HepG2 (cell line): ENCODE results near the gene AADACL4. TPM values are rescaled to one million over a fixed set of nuclear protein-coding genes. Genes with fewer than 3 reads are reported as not detected.

Experiments
- ARHGAP35 ChIP-seq: sonication (generic); formaldehyde crosslinking; IDR thresholded peaks from 2 replicates; pipeline ENCODE4 v1.9.0; 2022; ENCODE audit warnings: mild to moderate bottlenecking, inconsistent platforms, moderate library complexity, missing genetic modification reagents, borderline replicate concordance
- ARID2 ChIP-seq: sonication (generic); formaldehyde crosslinking; IDR thresholded peaks from 2 replicates; pipeline ENCODE4 v1.8.1; 2022; ENCODE audit warnings: mild to moderate bottlenecking, missing genetic modification reagents, borderline replicate concordance
- ATAD3A ChIP-seq: sonication (generic); formaldehyde crosslinking; IDR thresholded peaks from 2 replicates; pipeline ENCODE4 v1.4.0; 2020; ENCODE audit warnings: missing genetic modification reagents
- ATF6 ChIP-seq: sonication (generic); formaldehyde crosslinking; conservative IDR thresholded peaks from 2 replicates; pipeline ENCODE4 v1.4.0; 2020; ENCODE audit warnings: missing genetic modification reagents
- FOXA3 ChIP-seq: IDR thresholded peaks from 2 replicates; pipeline ENCODE4 v1.6.1; 2016; ENCODE audit warnings: missing genetic modification reagents, missing compliant biosample characterization
- FOXO1 ChIP-seq: sonication (generic); formaldehyde crosslinking; IDR thresholded peaks from 2 replicates; pipeline ENCODE4 v1.4.0; 2020; ENCODE audit warnings: missing genetic modification reagents
- KDM5B ChIP-seq: sonication (generic); formaldehyde crosslinking; IDR thresholded peaks from 2 replicates; pipeline ENCODE4 v1.4.0; 2020; ENCODE audit warnings: missing genetic modification reagents, mild to moderate bottlenecking, borderline replicate concordance
- KMT2A ChIP-seq: sonication (generic); formaldehyde crosslinking; IDR thresholded peaks from 2 replicates; pipeline ENCODE4 v1.4.0; 2020; ENCODE audit warnings: missing genetic modification reagents
- MAFF ChIP-seq: IDR thresholded peaks from 2 replicates; pipeline ENCODE4 v1.6.1; 2011; ENCODE audit warnings: low read depth, low read length, improper control_type of control experiment
- MIXL1 ChIP-seq: IDR thresholded peaks from 2 replicates; pipeline ENCODE4 v1.6.1; 2016
- RAD51 ChIP-seq: fragments of 450-650 bp; IDR thresholded peaks from 2 replicates; pipeline ENCODE4 v1.6.1; 2016; ENCODE audit warnings: borderline replicate concordance
- RBFOX2 ChIP-seq: fragments of 200-400 bp; formaldehyde crosslinking; IDR thresholded peaks from 2 replicates; pipeline ENCODE4 v1.6.1; 2017; ENCODE audit warnings: low read depth, mild to moderate bottlenecking, low read length
- RBM39 ChIP-seq: fragments of 200-400 bp; formaldehyde crosslinking; IDR thresholded peaks from one replicate; pipeline ENCODE4 v1.6.1; 2018; ENCODE audit warnings: antibody characterized with exemption, mild to moderate bottlenecking, low read depth, low read length; ENCODE audit not compliant: poor library complexity, severe bottlenecking
- TAF15 ChIP-seq: fragments of 200-400 bp; formaldehyde crosslinking; IDR thresholded peaks from one replicate; pipeline ENCODE4 v1.6.1; 2018; ENCODE audit warnings: mild to moderate bottlenecking, low read depth, low read length; ENCODE audit not compliant: poor library complexity, severe bottlenecking
- THAP9 ChIP-seq: sonication (generic); formaldehyde crosslinking; IDR thresholded peaks from 2 replicates; pipeline ENCODE4; 2020; ENCODE audit warnings: missing genetic modification reagents, mild to moderate bottlenecking, borderline replicate concordance
- USF2 ChIP-seq, 2 experiments: sonication (generic) in 1 of 2; formaldehyde crosslinking in 1 of 2; IDR thresholded peaks; 2 replicates each; pipeline versions ENCODE4 v1.5.1 to v1.6.1; 2011 to 2020; ENCODE audit warnings: borderline replicate concordance in 1 of 2, low read depth in 1 of 2, low read length in 1 of 2, mild to moderate bottlenecking in 1 of 2, missing genetic modification reagents in 1 of 2, moderate library complexity in 1 of 2
- XBP1 ChIP-seq: sonication (generic); formaldehyde crosslinking; IDR thresholded peaks from 2 replicates; pipeline ENCODE4 v1.5.0; 2020; ENCODE audit warnings: missing genetic modification reagents
- ZNF18 ChIP-seq: sonication (generic); formaldehyde crosslinking; IDR thresholded peaks from 2 replicates; pipeline ENCODE4 v1.8.0; 2022; ENCODE audit warnings: mild to moderate bottlenecking, missing genetic modification reagents; ENCODE audit not compliant: insufficient replicate concordance
- ZNF180 ChIP-seq: sonication (generic); formaldehyde crosslinking; IDR thresholded peaks from 2 replicates; pipeline ENCODE4 v1.4.0; 2020; ENCODE audit warnings: low read depth, missing genetic modification reagents, borderline replicate concordance
- ZNF644 ChIP-seq: IDR thresholded peaks from 2 replicates; pipeline ENCODE4 v1.6.1; 2016; ENCODE audit warnings: low read depth
- ZSCAN12 ChIP-seq: sonication (generic); formaldehyde crosslinking; IDR thresholded peaks from 2 replicates; pipeline ENCODE4 v1.9.0; 2021; ENCODE audit warnings: mild to moderate bottlenecking, missing genetic modification reagents
- polyA plus RNA-seq, 8 experiments: library from polyadenylated mRNA; depleted of rRNA in 3 of 8; stranded (reverse) in 7 of 8; unstranded in 1 of 8; fragments of >200 nt; fragmentation: Illumina TruSeq in 4 of 8; extraction: Trizol in 4 of 8; gene quantifications; 2 replicates each; pipeline versions ENCODE4 v1.2.1 to v1.2.3, GENCODE V29; 2011 to 2016; ENCODE audit warnings: low read depth in 4 of 8, missing spikeins in 1 of 8, mixed read lengths in 1 of 8; ENCODE audit not compliant: insufficient read depth in 1 of 8
- total RNA-seq, 5 experiments: library from RNA; depleted of rRNA; stranded (reverse); fragments of >200 nt; fragmentation: Illumina TruSeq; extraction: Trizol; gene quantifications; 2 replicates each; pipeline ENCODE4 v1.2.3, GENCODE V29; 2016; ENCODE audit warnings: low read depth in 1 of 5

Gene AADACL4
- total and polyA plus RNA-seq, 2 of the 13 experiments (the other 11 are each of a cell fraction or from before 2014, with no cell fraction given), result not detected

DNA sequence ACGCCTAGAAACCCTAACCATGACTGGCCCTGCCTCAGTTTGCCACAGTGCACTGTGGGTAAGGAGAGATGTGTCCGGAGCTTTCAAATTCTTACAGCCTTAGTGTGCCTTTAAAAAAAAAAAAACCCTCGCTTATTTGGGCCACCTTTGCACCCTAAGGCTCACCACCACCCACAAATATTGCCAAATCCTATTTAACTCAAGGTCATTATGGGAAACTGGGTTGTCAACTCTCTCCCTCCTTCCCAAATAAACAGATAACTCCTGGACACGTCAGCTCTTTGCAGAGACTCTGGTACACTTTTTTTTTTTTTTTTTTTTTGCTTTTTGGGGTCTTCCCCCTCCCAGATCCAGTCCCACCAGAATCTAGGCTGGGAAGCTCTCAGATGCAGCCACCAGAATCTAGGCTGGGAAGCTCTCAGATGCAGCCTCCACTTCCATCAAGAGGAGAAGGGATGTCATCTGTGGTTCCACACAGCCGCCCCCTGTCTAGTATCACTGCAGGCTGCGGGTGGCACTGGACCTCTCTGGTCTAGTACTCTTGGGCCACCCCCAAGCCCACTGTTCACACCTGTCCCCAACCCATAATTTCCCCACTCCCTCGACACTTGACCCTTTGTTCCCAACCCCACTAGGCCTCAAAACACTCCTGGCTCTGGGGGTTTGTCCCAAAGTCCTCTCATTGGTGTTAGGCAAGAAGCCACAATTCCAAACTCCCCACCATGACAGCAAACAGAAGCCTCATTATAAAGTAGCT lies 29.3 kb upstream of the AADACL4 start (continued):
- peak; percentile 75 for TF ChIP-seq FOXA3 (CRISPR knock-in tag)
- TF ChIP-seq ATF6, result no peak
- TF ChIP-seq ATAD3A, result no peak
- TF ChIP-seq ARID2 (CRISPR knock-in tag), result no peak
- no peak for TF ChIP-seq TAF15
- peak; percentile 62 for TF ChIP-seq ZNF18 (CRISPR knock-in tag)
- TF ChIP-seq ZNF180 (CRISPR knock-in tag), result no peak
- no peak for TF ChIP-seq USF2 (IDR thresholded peaks at IDR 0.05; ENCODE audit: low read depth, low read length)
- no peak for TF ChIP-seq USF2 (CRISPR knock-in tag; IDR thresholded peaks at IDR 0.05; ENCODE audit: borderline replicate concordance)
- peak; percentile 73 for TF ChIP-seq FOXO1 (CRISPR knock-in tag)
- TF ChIP-seq XBP1 (CRISPR knock-in tag), result peak; percentile 95; the same call in 1 of the 2 replicates
- no peak for TF ChIP-seq THAP9 (CRISPR knock-in tag)
- TF ChIP-seq ZNF644 (CRISPR knock-in tag), result peak; percentile 10; the same call in 1 of the 2 replicates
- no peak for TF ChIP-seq ZSCAN12 (CRISPR knock-in tag)
- TF ChIP-seq KDM5B (CRISPR knock-in tag), result 0 out of 2 replicates have a peak, but pooled peaks have one; percentile 25
- no peak for TF ChIP-seq RBM39
- TF ChIP-seq RAD51, result no peak
- peak; percentile 79 for TF ChIP-seq RBFOX2
- no peak for TF ChIP-seq ARHGAP35 (CRISPR knock-in tag)
- no peak; the same call in 1 of the 2 replicates for TF ChIP-seq MAFF
- TF ChIP-seq KMT2A (CRISPR knock-in tag), result no peak
- 0 out of 2 replicates have a peak, but pooled peaks have one; percentile 68 for TF ChIP-seq MIXL1
